Vagina (tissue), 2 donors: Measurements from ENCODE around the gene CRX. TPM values are rescaled to one million over a fixed set of nuclear protein-coding genes. Genes with fewer than 3 reads are reported as not detected.

Experiments used
- DNase-seq, 2 donors: peaks; one replicate each; pipeline ENCODE4 v3.0.0-alpha.2; 2017; ENCODE audit errors: extremely low spot score in 2 of 2
- H3K27ac ChIP-seq: fragments of 200-600 bp; sonication (generic); one replicate; pipeline ENCODE4 v1.5.1; 2019
- H3K27me3 ChIP-seq: fragments of 200-600 bp; sonication (generic); one replicate; pipeline ENCODE4 v1.5.1; 2019
- H3K36me3 ChIP-seq, 2 donors: fragments of 200-600 bp; sonication (generic); one replicate each; pipeline ENCODE4 v1.5.1; 2017 to 2019
- H3K4me1 ChIP-seq: fragments of 200-600 bp; sonication (generic); one replicate; pipeline ENCODE4 v1.5.1; 2019
- H3K4me3 ChIP-seq, 2 donors: fragments of 200-600 bp; sonication (generic); 1 replicate in 1 of 2; 2 replicates in 1 of 2; pipeline ENCODE4 v1.5.1; 2016 to 2019
- H3K9me3 ChIP-seq: fragments of 200-600 bp; sonication (generic); one replicate; pipeline ENCODE4 v1.5.1; 2019
- CTCF ChIP-seq, 3 experiments: fragments of 450-650 bp in 2 of 3; fragments of 200-600 bp in 1 of 3; sonication (generic) in 1 of 3; IDR thresholded peaks; one replicate each; pipeline ENCODE4 v1.5.1; 2017 to 2019; ENCODE audit warnings: antibody characterized with exemption in 3 of 3, mild to moderate bottlenecking in 2 of 3, moderate library complexity in 2 of 3
- POLR2A ChIP-seq, 2 donors: fragments of 450-650 bp; IDR thresholded peaks; one replicate each; pipeline ENCODE4 v1.6.1; 2017; ENCODE audit warnings: antibody characterized with exemption in 2 of 2, mild to moderate bottlenecking in 2 of 2, moderate library complexity in 2 of 2
- POLR2AphosphoS5 ChIP-seq, 2 donors: sonication (generic); formaldehyde crosslinking; IDR thresholded peaks; one replicate each; pipeline ENCODE4 v1.9.0; 2017; ENCODE audit warnings: antibody characterized with exemption in 2 of 2, mild to moderate bottlenecking in 2 of 2, low read depth in 1 of 2; ENCODE audit not compliant: insufficient read depth in 1 of 2
- intact Hi-C: fragments of 100-400 bp; cut with DNase I; formaldehyde crosslinking; loops from one replicate; pipeline ENCODE4 v1.15.1; 2023
- total RNA-seq: library from RNA; depleted of rRNA; stranded (reverse); fragments of >200 nt; gene quantifications from one replicate; pipeline ENCODE4 v1.2.3, GENCODE V29; 2016

Gene CRX
- total RNA-seq, 1 donor from 2014 or later, result not detected

- H3K9me3 ChIP-seq, result no peaks in the 10 kb centered on the region
- DNase-seq, result no peak
- H3K4me1 ChIP-seq, result no peaks in the 10 kb centered on the region
- no peaks in the 10 kb centered on the region for H3K36me3 ChIP-seq
- no peaks in the 10 kb centered on the region for H3K27me3 ChIP-seq
- H3K4me3 ChIP-seq, result no peak overlapping the region
- no peak for TF ChIP-seq POLR2AphosphoS5 (IDR thresholded peaks at IDR 0.05; ENCODE audit: insufficient read depth in 1 of 2, low read depth in 1 of 2)
- no peak for TF ChIP-seq POLR2A (IDR thresholded peaks at IDR 0.05)
- no peak for TF ChIP-seq CTCF (IDR thresholded peaks at IDR 0.05)
- no peak overlapping the region for H3K27ac ChIP-seq
- intact Hi-C loops, result no loop called here
Observed at GRCh38 chr19:47839411-47839810, 17.7 kb downstream of the CRX start.

- Histone ChIP-seq H3K4me1 (no peaks in the 10 kb centered on the region), H3K27ac (no peak overlapping the region), H3K9me3 (no peaks in the 10 kb centered on the region), H3K27me3 (no peaks in the 10 kb centered on the region), H3K36me3 (no peaks in the 10 kb centered on the region), H3K4me3 (no peak overlapping the region)
- no peak for DNase-seq
- TF ChIP-seq CTCF (IDR thresholded peaks at IDR 0.05), result no peak
- no peak for TF ChIP-seq POLR2AphosphoS5 (IDR thresholded peaks at IDR 0.05; ENCODE audit: insufficient read depth in 1 of 2, low read depth in 1 of 2)
- TF ChIP-seq POLR2A (IDR thresholded peaks at IDR 0.05), result no peak
- intact Hi-C loops, result no loop called here
Observed at GRCh38 chr19:47839913-47840312, 18.2 kb downstream of the CRX start.

GRCh38 chr19:47842941-47843340 lies 21.2 kb downstream of the CRX start:
- Histone ChIP-seq H3K36me3 (no peaks in the 10 kb centered on the region), H3K4me3 (no peak overlapping the region), H3K4me1 (no peaks in the 10 kb centered on the region), H3K27me3 (no peaks in the 10 kb centered on the region), H3K27ac (no peak overlapping the region), H3K9me3 (no peaks in the 10 kb centered on the region)
- intact Hi-C loops, result no loop called here
- no peak for DNase-seq
- TF ChIP-seq POLR2A (IDR thresholded peaks at IDR 0.05) (no peak), CTCF (IDR thresholded peaks at IDR 0.05) (no peak), POLR2AphosphoS5 (IDR thresholded peaks at IDR 0.05; ENCODE audit: insufficient read depth in 1 of 2, low read depth in 1 of 2) (no peak)

- no peaks in the 10 kb centered on the region for H3K4me1 ChIP-seq
- no peak overlapping the region for H3K4me3 ChIP-seq
- intact Hi-C loops, result no loop called here
- no peaks in the 10 kb centered on the region for H3K27me3 ChIP-seq
- TF ChIP-seq CTCF (IDR thresholded peaks at IDR 0.05), result no peak
- no peak for TF ChIP-seq POLR2A (IDR thresholded peaks at IDR 0.05)
- no peak for TF ChIP-seq POLR2AphosphoS5 (IDR thresholded peaks at IDR 0.05; ENCODE audit: insufficient read depth in 1 of 2, low read depth in 1 of 2)
- no peak overlapping the region for H3K27ac ChIP-seq
- H3K36me3 ChIP-seq, result no peaks in the 10 kb centered on the region
- H3K9me3 ChIP-seq, result no peaks in the 10 kb centered on the region
- DNase-seq, result no peak
Observed at GRCh38 chr19:47848425-47848822, 26.7 kb downstream of the CRX start.

GRCh38 chr19:47848823-47849473 lies 27.2 kb downstream of the CRX start:
- H3K36me3 ChIP-seq, result no peaks in the 10 kb centered on the region
- H3K27ac ChIP-seq, result no peak overlapping the region
- H3K4me3 ChIP-seq, result no peak overlapping the region
- intact Hi-C loops, result no loop called here
- H3K27me3 ChIP-seq, result no peaks in the 10 kb centered on the region
- no peaks in the 10 kb centered on the region for H3K4me1 ChIP-seq
- no peak for DNase-seq
- no peak for TF ChIP-seq POLR2AphosphoS5 (IDR thresholded peaks at IDR 0.05; ENCODE audit: insufficient read depth in 1 of 2, low read depth in 1 of 2)
- no peak for TF ChIP-seq POLR2A (IDR thresholded peaks at IDR 0.05)
- no peak for TF ChIP-seq CTCF (IDR thresholded peaks at IDR 0.05)
- H3K9me3 ChIP-seq, result no peaks in the 10 kb centered on the region
